GM18526 (cell line): ENCODE data around the gene ASCC3.

ENCODE experiments used
- POLR2A ChIP-seq: IDR thresholded peaks from 3 replicates; pipeline ENCODE4 v1.6.1; 2011; ENCODE audit not compliant: insufficient read length; ENCODE audit errors: extremely low read depth

ASCC3 gene

GRCh38 chr6:100459592-100460184 lies 421.4 kb downstream of the ASCC3 start:
- no peak for TF ChIP-seq POLR2A

- no peak for TF ChIP-seq POLR2A
These were observed 422.1 kb downstream of the ASCC3 start for GRCh38 chr6:100458841-100459591.
